GM12892 (cell line): Measurements from ENCODE around the gene CBLIF.

Source experiments
- DNase-seq: peaks from one replicate; pipeline ENCODE4 v3.0.0; 2011; ENCODE audit not compliant: insufficient read length
- FAIRE-seq: peaks from 2 replicates; lab custom pipeline; 2011; peaks lifted over from hg19 to GRCh38; lab: Jason Lieb, UNC
- POLR2A ChIP-seq: IDR thresholded peaks from 2 replicates; pipeline ENCODE4 v1.6.1; 2011; ENCODE audit warnings: low read depth, low read length, control low read depth
- POLR2AphosphoS5 ChIP-seq: IDR thresholded peaks from 2 replicates; pipeline ENCODE4 v1.6.1; 2011; ENCODE audit warnings: low read depth, low read length, control low read depth
- TAF1 ChIP-seq: IDR thresholded peaks from 2 replicates; pipeline ENCODE4 v1.6.1; 2011; ENCODE audit warnings: low read depth, mild to moderate bottlenecking, control low read depth, low read length, borderline replicate concordance

CBLIF gene

GRCh38 chr11:59782080-59782479 lies 63.2 kb downstream of the CBLIF start:
- TF ChIP-seq TAF1, result no peak
- no peak for TF ChIP-seq POLR2AphosphoS5
- TF ChIP-seq POLR2A, result no peak
- no peak for FAIRE-seq
- DNase-seq, result no peak

GRCh38 chr11:59779487-59779886 lies 65.8 kb downstream of the CBLIF start:
- no peak for FAIRE-seq
- TF ChIP-seq POLR2AphosphoS5, result no peak
- DNase-seq, result no peak
